ENCODE results near the gene ZBTB20. TPM values are rescaled to one million over a fixed set of nuclear protein-coding genes. Genes with fewer than 3 reads are reported as not detected.

ZBTB20 gene
- total and polyA plus RNA-seq, 10 of the 15 experiments (the other 5 are each of a cell fraction or from before 2014, with no cell fraction given): 0.20 to 5.5 (median 2.2) TPM

GRCh38 chr3:114872588-114872987 is 274.5 kb downstream of the ZBTB20 start:
- CTCF ChIA-PET: no interaction called here
- no peak for FAIRE-seq
- TF ChIP-seq SP1 (IDR thresholded peaks at IDR 0.05; ENCODE audit: low read depth, low read length): no peak
- TF ChIP-seq MXI1 (IDR thresholded peaks at IDR 0.05; ENCODE audit: low read depth, low read length): no peak
- TF ChIP-seq, protein P1, sequence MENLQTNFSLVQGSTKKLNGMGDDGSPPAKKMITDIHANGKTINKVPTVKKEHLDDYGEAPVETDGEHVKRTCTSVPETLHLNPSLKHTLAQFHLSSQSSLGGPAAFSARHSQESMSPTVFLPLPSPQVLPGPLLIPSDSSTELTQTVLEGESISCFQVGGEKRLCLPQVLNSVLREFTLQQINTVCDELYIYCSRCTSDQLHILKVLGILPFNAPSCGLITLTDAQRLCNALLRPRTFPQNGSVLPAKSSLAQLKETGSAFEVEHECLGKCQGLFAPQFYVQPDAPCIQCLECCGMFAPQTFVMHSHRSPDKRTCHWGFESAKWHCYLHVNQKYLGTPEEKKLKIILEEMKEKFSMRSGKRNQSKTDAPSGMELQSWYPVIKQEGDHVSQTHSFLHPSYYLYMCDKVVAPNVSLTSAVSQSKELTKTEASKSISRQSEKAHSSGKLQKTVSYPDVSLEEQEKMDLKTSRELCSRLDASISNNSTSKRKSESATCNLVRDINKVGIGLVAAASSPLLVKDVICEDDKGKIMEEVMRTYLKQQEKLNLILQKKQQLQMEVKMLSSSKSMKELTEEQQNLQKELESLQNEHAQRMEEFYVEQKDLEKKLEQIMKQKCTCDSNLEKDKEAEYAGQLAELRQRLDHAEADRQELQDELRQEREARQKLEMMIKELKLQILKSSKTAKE (IDR thresholded peaks at IDR 0.05; ENCODE audit: low read depth, poor library complexity, severe bottlenecking): no peak
- TF ChIP-seq RBBP5 (conservative IDR thresholded peaks at IDR 0.05): no peak
- TF ChIP-seq, protein P2, sequence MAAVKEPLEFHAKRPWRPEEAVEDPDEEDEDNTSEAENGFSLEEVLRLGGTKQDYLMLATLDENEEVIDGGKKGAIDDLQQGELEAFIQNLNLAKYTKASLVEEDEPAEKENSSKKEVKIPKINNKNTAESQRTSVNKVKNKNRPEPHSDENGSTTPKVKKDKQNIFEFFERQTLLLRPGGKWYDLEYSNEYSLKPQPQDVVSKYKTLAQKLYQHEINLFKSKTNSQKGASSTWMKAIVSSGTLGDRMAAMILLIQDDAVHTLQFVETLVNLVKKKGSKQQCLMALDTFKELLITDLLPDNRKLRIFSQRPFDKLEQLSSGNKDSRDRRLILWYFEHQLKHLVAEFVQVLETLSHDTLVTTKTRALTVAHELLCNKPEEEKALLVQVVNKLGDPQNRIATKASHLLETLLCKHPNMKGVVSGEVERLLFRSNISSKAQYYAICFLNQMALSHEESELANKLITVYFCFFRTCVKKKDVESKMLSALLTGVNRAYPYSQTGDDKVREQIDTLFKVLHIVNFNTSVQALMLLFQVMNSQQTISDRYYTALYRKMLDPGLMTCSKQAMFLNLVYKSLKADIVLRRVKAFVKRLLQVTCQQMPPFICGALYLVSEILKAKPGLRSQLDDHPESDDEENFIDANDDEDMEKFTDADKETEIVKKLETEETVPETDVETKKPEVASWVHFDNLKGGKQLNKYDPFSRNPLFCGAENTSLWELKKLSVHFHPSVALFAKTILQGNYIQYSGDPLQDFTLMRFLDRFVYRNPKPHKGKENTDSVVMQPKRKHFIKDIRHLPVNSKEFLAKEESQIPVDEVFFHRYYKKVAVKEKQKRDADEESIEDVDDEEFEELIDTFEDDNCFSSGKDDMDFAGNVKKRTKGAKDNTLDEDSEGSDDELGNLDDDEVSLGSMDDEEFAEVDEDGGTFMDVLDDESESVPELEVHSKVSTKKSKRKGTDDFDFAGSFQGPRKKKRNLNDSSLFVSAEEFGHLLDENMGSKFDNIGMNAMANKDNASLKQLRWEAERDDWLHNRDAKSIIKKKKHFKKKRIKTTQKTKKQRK (IDR thresholded peaks at IDR 0.05; ENCODE audit: low read depth, low read length): no peak
- TF ChIP-seq TCF3 (IDR thresholded peaks at IDR 0.05; ENCODE audit: borderline replicate concordance, insufficient read depth, low read depth, low read length): no peak
- TF ChIP-seq RB1 (IDR thresholded peaks at IDR 0.05; ENCODE audit: borderline replicate concordance): no peak
- no peak for TF ChIP-seq ESRRA (IDR thresholded peaks at IDR 0.05; ENCODE audit: low read length)
- TF ChIP-seq ZBTB4 (CRISPR knock-in tag; IDR thresholded peaks at IDR 0.05): no peak
- TF ChIP-seq, protein P3, sequence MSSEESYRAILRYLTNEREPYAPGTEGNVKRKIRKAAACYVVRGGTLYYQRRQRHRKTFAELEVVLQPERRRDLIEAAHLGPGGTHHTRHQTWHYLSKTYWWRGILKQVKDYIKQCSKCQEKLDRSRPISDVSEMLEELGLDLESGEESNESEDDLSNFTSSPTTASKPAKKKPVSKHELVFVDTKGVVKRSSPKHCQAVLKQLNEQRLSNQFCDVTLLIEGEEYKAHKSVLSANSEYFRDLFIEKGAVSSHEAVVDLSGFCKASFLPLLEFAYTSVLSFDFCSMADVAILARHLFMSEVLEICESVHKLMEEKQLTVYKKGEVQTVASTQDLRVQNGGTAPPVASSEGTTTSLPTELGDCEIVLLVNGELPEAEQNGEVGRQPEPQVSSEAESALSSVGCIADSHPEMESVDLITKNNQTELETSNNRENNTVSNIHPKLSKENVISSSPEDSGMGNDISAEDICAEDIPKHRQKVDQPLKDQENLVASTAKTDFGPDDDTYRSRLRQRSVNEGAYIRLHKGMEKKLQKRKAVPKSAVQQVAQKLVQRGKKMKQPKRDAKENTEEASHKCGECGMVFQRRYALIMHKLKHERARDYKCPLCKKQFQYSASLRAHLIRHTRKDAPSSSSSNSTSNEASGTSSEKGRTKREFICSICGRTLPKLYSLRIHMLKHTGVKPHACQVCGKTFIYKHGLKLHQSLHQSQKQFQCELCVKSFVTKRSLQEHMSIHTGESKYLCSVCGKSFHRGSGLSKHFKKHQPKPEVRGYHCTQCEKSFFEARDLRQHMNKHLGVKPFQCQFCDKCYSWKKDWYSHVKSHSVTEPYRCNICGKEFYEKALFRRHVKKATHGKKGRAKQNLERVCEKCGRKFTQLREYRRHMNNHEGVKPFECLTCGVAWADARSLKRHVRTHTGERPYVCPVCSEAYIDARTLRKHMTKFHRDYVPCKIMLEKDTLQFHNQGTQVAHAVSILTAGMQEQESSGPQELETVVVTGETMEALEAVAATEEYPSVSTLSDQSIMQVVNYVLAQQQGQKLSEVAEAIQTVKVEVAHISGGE (CRISPR knock-in tag; IDR thresholded peaks at IDR 0.05): no peak

More at GRCh38 chr3:114872588-114872987, 274.5 kb downstream of the ZBTB20 start:
- no peak overlapping the region for H2AFZ ChIP-seq (ENCODE audit: control insufficient read depth, low read depth, low read length)
- ChIA-PET RAD21 (ENCODE audit: unreplicated experiment) (no interaction called here), SMC1A (ENCODE audit: uncharacterized antibody, unreplicated experiment) (no interaction called here), POLR2A (no interaction called here)
- H4K20me1 ChIP-seq (ENCODE audit: control insufficient read depth, insufficient read depth): no peaks in the 10 kb centered on the region
- H3K4me3 ChIP-seq: no peak overlapping the region
- no peaks in the 10 kb centered on the region for H3K27me3 ChIP-seq (replicated peaks in 1 of 2; ENCODE audit: control insufficient read depth in 2 of 2, insufficient read depth in 2 of 2, low read length in 1 of 2)
- H3K9ac ChIP-seq (ENCODE audit: control insufficient read depth, insufficient read depth, low read length): no peak overlapping the region
- H3K27ac ChIP-seq (ENCODE audit: control insufficient read depth, insufficient read depth): no peak overlapping the region
- no peak overlapping the region for H3K4me2 ChIP-seq (ENCODE audit: control insufficient read depth, insufficient read depth)
- no peak for DNase-seq (ENCODE audit: low read depth, low spot score)
- ATAC-seq: no peak
- intact Hi-C loops (cut with micrococcal nuclease; ENCODE audit: unreplicated experiment) (no loop called here), in situ Hi-C loops (cut with MboI) (no loop called here)
- BruUV-seq (replicated peaks): no TSS peak
- 95% methylated on average over 1 of the region's 1 CpG for WGBS (ENCODE audit: insufficient coverage, insufficient replicate concordance, low lambda C conversion rate, missing lambda C conversion rate)
- H3K4me1 ChIP-seq (ENCODE audit: control insufficient read depth, insufficient read depth, low read length): no peaks in the 10 kb centered on the region
- no peaks in the 10 kb centered on the region for H3K36me3 ChIP-seq (ENCODE audit: control insufficient read depth in 2 of 2, insufficient read depth in 2 of 2, low read length in 1 of 2)
- H3K79me2 ChIP-seq (ENCODE audit: control insufficient read depth, insufficient read depth, low read length): no peaks in the 10 kb centered on the region
- H3K9me3 ChIP-seq (replicated peaks; ENCODE audit: control insufficient read depth, insufficient read depth, low read length): no peaks in the 10 kb centered on the region
